HG02870 (cell line): ENCODE measurements around the gene EPS15.
"Not testable (repeated sequence)": the region's sequence is repeated elsewhere in the genome, so short reads cannot be mapped to it uniquely, and the experiment has no call there.

Experiments used
- ATAC-seq: cut with Tn5 transposase; IDR thresholded peaks from one replicate; pipeline ENCODE4 v1.9.1; 2021; ENCODE audit warnings: mild to moderate bottlenecking, moderate library complexity; ENCODE audit not compliant: unreplicated experiment

The EPS15 gene

GRCh38 chr1:51344276-51344601 lies 174.8 kb downstream of the EPS15 start:
- no peak for ATAC-seq

GRCh38 chr1:51343624-51344023 lies 175.4 kb downstream of the EPS15 start:
- no peak for ATAC-seq

- no peak for ATAC-seq
These were observed 176.4 kb downstream of the EPS15 start for GRCh38 chr1:51342591-51343206.

GRCh38 chr1:51341876-51342496 lies 177.1 kb downstream of the EPS15 start:
- peak; percentile 67 for ATAC-seq

- no peak for ATAC-seq
These were observed 178.7 kb downstream of the EPS15 start for GRCh38 chr1:51340380-51340779.

- no peak for ATAC-seq
These were observed 182.4 kb downstream of the EPS15 start for GRCh38 chr1:51336711-51337110.

- no peak for ATAC-seq
These were observed 183.1 kb downstream of the EPS15 start for GRCh38 chr1:51336004-51336403.

- no peak for ATAC-seq
These were observed 187.6 kb downstream of the EPS15 start for GRCh38 chr1:51331206-51332100.

- ATAC-seq = no peak
These were observed 188.5 kb downstream of the EPS15 start, which contains the start of gene TTC39A for GRCh38 chr1:51330331-51331201. TSS of gene TTC39A (minus strand) at chr1:51330562. CDS start at chr1:51330477, 85 bp downstream.

GRCh38 chr1:51329443-51330325 lies 189.4 kb downstream of the EPS15 start:
- no peak for ATAC-seq

- no peak for ATAC-seq
These were observed 190.1 kb downstream of the EPS15 start for GRCh38 chr1:51328926-51329325.

GRCh38 chr1:51328279-51328678 lies 190.8 kb downstream of the EPS15 start:
- ATAC-seq = no peak

- ATAC-seq = no peak
These were observed 191.7 kb downstream of the EPS15 start for GRCh38 chr1:51327386-51327785.

- ATAC-seq = no peak
These were observed 192.2 kb downstream of the EPS15 start for GRCh38 chr1:51326839-51327238.

- ATAC-seq = no peak
These were observed 192.9 kb downstream of the EPS15 start for GRCh38 chr1:51325878-51326755.

GRCh38 chr1:51325391-51325790 lies 193.7 kb downstream of the EPS15 start:
- no peak for ATAC-seq

- ATAC-seq = not testable (repeated sequence)
These were observed 194.1 kb downstream of the EPS15 start for GRCh38 chr1:51325011-51325385.

GRCh38 chr1:51324251-51325010 lies 194.6 kb downstream of the EPS15 start:
- no peak for ATAC-seq
